Astrocyte of the cerebellum (primary cell): Measurements from ENCODE around the gene ZAR1L.

Source experiments
- DNase-seq: peaks from one replicate; pipeline ENCODE4 v3.0.0-alpha.2; 2011; ENCODE audit warnings: low read depth
- H3K4me3 ChIP-seq: 2 replicates; pipeline ENCODE4 v1.5.1; 2011; ENCODE audit warnings: mild to moderate bottlenecking, low read depth, low read length, moderate library complexity
- CTCF ChIP-seq: IDR thresholded peaks from 2 replicates; pipeline ENCODE4 v1.5.1; 2012; ENCODE audit warnings: low read length, low read depth, moderate library complexity, mild to moderate bottlenecking; ENCODE audit errors: missing control alignments
- in situ Hi-C: cut with HindIII; loops from 2 replicates; pipeline ENCODE4 v1.10.0; 2017; ENCODE audit warnings: low sequenced_read_pairs

ZAR1L gene

GRCh38 chr13:32284927-32285632 is 30.1 kb downstream of the ZAR1L start:
- no peak overlapping the region for H3K4me3 ChIP-seq
- TF ChIP-seq CTCF: no peak

GRCh38 chr13:32282096-32282711 is 33.0 kb downstream of the ZAR1L start:
- in situ Hi-C loops: loop anchor here (25.0 kb wide), 1 partner anchor 245 kb away; the partner anchor contains the start of gene FRY
- H3K4me3 ChIP-seq: no peak overlapping the region
- no peak for DNase-seq
- no peak for TF ChIP-seq CTCF

More at GRCh38 chr13:32284927-32285632, 30.1 kb downstream of the ZAR1L start:
- in situ Hi-C loops: loop anchor here (25.0 kb wide), 1 partner anchor 248 kb away; the partner anchor contains the start of gene FRY
- DNase-seq: peak; percentile 74

GRCh38 chr13:32281096-32281495 is 34.1 kb downstream of the ZAR1L start:
- no peak for TF ChIP-seq CTCF
- DNase-seq: no peak

GRCh38 chr13:32278426-32278825 is 36.7 kb downstream of the ZAR1L start:
- H3K4me3 ChIP-seq: no peak overlapping the region
- no peak for TF ChIP-seq CTCF
- in situ Hi-C loops: loop anchor here (25.0 kb wide), 1 partner anchor 241 kb away; the partner anchor contains the start of gene FRY
- DNase-seq: peak; percentile 20

More at GRCh38 chr13:32281096-32281495, 34.1 kb downstream of the ZAR1L start:
- in situ Hi-C loops: loop anchor here (25.0 kb wide), 1 partner anchor 244 kb away; the partner anchor contains the start of gene FRY
- H3K4me3 ChIP-seq: no peak overlapping the region

GRCh38 chr13:32277839-32278238 is 37.3 kb downstream of the ZAR1L start:
- no peak overlapping the region for H3K4me3 ChIP-seq
- no peak for DNase-seq
- in situ Hi-C loops: loop anchor here (25.0 kb wide), 1 partner anchor 241 kb away; the partner anchor contains the start of gene FRY
- no peak for TF ChIP-seq CTCF

GRCh38 chr13:32272021-32272683 is 43.0 kb downstream of the ZAR1L start:
- no peak overlapping the region for H3K4me3 ChIP-seq
- TF ChIP-seq CTCF: no peak
- DNase-seq: no peak
- in situ Hi-C loops: no loop called here
